Fibroblast of skin of abdomen (primary cell): ENCODE results near the gene C12orf54.
"Not testable (repeated sequence)": the region's sequence is repeated elsewhere in the genome, so short reads cannot be mapped to it uniquely, and the experiment has no call there.

Experiments
- DNase-seq: peaks from one replicate; pipeline ENCODE4 v3.0.0-alpha.2; 2013

C12orf54 gene

DNA sequence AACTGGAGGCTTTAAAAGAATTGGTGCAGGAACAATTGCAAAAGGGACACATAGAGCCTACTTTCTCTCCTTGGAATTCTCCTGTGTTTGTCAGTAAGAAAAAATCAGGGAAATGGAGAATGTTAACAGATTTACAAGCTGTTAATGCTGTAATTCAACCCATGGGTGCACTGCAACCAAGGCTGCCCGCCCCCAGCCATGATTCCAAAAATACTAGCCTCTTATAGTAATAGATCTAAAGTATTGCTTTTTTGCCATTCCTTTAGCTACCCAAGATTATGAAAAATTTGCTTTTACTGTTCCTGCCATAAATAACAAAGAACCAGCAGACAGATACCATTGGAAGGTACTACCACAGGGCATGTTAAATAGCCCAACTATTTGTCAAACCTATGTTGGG lies 27.8 kb downstream of the C12orf54 start:
- no peak for DNase-seq

DNA sequence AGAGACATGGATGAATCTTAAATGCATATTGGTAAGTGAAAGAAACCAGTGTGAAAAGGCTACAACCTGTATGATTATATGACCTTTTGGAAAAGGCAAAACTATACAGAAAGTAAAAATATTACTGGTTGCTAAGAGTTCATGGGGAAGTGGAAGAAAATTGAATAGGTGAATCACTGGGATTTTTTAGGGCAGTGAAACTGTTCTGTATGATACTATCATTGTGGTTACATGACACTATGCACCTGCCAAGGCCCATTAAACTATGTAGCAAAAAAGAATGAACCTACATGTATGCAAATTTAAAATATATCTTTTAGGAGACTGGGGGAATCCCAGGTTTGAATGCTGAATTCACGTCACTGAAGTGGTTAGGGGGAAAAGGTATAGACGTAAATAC lies 30.6 kb downstream of the C12orf54 start:
- no peak for DNase-seq

DNA sequence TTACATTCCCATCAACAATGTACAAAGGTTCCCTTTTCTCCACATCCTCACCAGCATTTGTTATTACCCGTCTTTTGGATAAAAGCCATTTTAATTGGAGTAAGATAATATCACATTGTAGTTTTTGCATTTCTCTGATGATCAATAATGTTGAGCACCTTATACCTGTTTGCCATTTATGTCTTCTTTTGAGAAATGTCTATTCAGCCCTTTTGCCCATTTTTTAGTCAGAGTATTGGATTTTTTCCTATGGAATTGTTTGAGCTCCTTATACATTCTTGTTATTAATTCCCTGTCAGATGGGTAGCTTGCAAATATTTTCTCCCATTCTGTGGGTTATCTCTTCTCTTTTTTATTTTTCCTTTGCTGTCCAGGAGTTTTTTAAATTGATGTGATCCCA lies 32.4 kb downstream of the C12orf54 start:
- DNase-seq = no peak

DNA sequence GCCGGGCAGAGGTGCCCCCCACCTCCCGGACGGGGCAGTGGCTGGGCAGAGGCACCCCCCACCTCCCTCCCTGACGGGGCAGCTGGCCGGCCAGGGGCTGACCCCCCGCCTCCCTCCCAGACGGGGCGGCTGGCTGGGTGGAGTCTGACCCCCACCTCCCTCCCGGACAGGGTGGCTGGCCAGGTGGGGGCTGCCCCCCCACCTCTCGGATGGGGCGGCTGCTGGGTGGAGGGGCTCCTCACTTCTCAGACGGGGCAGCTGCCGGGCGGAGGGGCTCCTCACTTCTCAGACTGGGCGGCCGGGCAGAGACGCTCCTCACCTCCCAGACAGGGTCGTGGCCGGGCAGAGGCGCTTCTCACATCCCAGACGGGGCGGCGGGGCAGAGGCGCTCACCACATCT lies 38.1 kb downstream of the C12orf54 start:
- not testable (repeated sequence) for DNase-seq

DNA sequence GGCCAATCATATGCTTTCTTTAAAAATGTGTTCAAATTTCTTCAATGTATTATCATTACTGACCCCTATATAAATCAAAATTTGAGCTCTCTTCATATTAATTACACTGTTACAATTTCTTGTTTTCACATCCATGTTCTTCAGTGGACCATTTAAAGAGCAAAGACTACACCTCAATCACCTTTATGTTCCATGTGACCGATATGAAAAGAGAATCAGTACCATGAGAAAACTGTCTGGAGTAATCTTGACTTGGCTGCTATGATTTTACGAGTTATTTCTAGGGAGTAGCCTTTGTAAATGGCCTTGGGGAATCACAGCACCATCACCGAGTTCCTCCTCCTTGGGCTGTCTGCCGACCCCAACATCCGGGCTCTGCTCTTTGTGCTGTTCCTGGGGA lies 43.0 kb downstream of the C12orf54 start, which contains the start of gene OR8S1:
Gene OR8S1 (plus strand): TSS at position 301 of the 400 bp plus-strand sequence. CDS start 0 bp downstream, at position 301.
- no peak for DNase-seq

DNA sequence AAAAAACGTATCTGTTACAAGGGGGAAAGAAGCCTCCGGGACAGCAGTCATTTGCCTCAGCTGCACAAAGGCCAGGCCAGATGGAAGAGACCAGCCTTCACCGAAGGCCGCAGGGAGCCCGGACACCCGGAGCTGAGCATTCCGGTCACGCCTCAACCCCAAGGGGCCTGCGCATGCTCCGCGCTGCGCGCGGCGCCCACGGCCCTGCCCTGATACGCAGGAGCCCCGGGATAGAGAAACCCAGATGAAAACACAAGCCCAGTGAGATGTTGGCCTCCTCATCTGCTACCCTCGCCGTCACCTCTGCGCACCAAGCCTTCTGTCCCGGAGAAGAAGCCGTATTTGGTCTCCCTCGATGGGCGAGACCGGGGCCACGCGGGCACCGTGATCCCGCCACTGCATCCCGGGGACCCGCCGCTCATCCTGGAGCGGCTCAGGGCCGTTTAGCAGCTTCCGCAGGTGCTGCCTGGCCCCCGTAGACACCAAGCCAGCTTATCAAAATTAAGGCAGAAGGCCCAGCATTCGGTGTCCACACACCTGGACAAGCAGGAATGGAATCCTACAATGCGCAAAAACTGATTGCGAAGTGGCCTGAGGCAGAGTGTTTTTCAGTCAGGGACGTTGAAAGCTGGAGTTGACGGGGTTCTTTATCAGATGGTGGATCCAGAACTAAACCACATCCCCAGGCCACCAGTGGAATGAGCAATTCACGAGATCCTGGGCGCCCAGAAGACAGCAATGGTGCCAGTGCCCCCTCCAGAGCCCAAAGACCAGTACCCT lies 45.8 kb downstream of the C12orf54 start:
- DNase-seq = no peak

DNA sequence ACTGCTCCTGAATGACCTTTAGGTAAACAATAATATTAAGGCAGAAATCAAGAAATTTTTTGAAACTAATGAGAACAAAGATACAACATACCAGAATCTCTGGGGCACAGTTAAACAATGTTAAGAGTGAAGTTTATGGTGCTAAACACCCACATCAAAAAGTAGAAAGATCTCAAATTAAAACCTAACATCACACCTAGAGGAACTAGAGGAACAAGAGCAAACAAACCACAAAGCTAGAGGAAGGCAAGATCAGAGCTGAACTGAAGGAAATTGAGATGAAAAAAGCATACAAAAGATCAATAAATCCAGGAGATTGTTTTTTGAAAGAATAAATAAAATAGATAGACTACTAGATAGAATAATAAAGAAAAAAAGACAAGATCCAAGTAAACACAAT lies 50.3 kb downstream of the C12orf54 start:
- DNase-seq = no peak

DNA sequence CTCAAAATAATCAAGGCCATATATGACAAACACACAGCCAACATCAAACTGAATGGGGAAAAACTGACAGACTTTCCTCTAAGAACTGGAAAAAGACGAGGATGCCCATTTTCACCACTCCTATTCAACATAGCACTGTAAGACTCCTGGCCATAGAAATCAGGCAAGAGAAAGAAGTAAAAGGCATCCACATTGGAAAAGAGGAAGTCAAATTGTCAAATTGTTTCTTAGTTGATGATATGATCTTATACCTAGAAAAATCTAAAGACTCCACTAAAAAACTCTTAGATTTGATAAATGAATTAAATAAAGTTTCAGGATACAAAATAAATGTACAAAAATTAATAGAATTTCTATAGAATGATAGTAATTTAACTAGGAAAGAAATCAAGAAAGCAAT lies 54.3 kb downstream of the C12orf54 start:
- no peak for DNase-seq

DNA sequence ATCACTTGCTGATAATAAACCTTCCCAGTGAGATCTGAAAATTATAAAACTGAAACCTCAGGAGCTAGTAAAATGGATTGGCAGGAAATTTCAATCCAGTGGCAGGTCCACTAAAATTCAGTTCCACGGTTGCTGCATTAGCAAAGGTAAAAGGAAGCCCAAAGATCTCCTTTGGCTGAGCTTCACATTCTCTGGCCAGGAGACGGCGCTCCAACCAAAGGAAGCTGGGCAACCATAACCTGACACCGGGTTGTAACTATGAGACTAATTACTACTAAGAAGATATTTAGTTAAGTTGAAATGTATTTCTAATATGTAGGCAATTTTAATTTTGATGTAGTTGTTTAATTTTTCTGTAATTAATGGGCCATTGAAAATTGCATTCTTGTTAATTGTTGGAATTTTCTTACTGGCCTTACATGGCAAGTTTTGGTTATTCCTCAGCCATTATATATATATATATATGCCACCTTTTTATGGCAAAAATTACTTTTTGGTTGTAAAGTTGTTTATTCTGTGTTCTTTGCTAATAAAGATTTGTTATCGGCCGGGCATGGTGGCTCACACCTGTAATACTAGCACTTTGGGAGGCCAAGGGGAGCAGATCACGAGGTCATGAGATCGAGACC lies 60.1 kb downstream of the C12orf54 start:
- DNase-seq = no peak

DNA sequence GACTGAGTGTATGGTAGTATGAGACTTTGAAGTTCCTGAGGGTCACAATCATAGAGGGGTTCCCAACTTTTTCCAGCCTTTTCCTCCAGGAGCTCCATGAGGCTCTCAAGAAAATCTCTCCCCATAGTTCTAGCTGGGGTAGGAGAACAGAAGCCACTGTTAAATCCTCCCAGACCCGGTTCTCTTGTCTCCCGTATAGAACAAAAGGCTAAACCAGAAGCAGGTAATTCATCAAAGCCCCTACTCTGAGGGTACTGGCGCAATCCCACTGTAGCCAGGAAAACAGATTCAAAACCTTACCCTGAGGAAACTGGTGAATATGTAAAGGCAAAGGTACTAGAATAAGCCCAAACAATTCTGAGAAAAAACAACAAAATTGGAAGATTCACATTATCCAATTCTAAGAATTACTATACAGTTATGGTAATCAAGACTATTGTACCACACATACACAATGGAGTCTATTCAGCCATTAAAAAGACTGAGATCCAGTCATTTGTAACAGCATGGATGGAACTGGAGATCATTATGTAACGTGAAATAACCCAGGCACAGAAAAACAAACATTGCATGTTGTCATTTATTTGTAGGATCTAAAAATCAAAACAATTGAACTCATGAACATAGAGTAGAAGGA lies 63.7 kb downstream of the C12orf54 start:
- DNase-seq = no peak
